Measurements from ENCODE around the gene SCIMP. TPM values are rescaled to one million over a fixed set of nuclear protein-coding genes. Genes with fewer than 3 reads are reported as not detected.
"Not testable (repeated sequence)": the region's sequence is repeated elsewhere in the genome, so short reads cannot be mapped to it uniquely, and the experiment has no call there.

Gene SCIMP
- total RNA-seq, 4 donors from 2014 or later = 0.27 to 1.8 (median 0.37) TPM

- Histone ChIP-seq H3K27ac (no peak overlapping the region), H3K27me3 (no peaks in the 10 kb centered on the region), H3K36me3 (no peaks in the 10 kb centered on the region), H3K4me1 (no peaks in the 10 kb centered on the region), H3K4me3 (no peak overlapping the region), H3K9me3 (no peaks in the 10 kb centered on the region)
- DNase-seq = no peak
- intact Hi-C loops (cut with DNase I; ENCODE audit: low total_unique reads) (no loop called here), in situ Hi-C loops (cut with MboI; ENCODE audit: low sequenced_read_pairs in 4 of 4) (loop anchor here in 2 of 4 donors (25.0 kb wide), 2 partner anchors 211 to 1211 kb away; partner anchors contain the start of genes AIPL1 (in 1 of the 2), C1QBP (in 1 of the 2) and PIMREG (in 1 of the 2))
- TF ChIP-seq POLR2A (IDR thresholded peaks at IDR 0.05) = no peak
- no peak for TF ChIP-seq CTCF (IDR thresholded peaks at IDR 0.05 in 4 of 5, conservative IDR thresholded peaks at IDR 0.05 in 1 of 5)
- ATAC-seq = no peak
Measured at GRCh38 chr17:5225668-5226457, 8.8 kb downstream of the SCIMP start.

GRCh38 chr17:5221912-5222311, 12.7 kb downstream of the SCIMP start:
- DNase-seq; intact Hi-C loops (cut with DNase I; ENCODE audit: low total_unique reads); H3K4me1 ChIP-seq; H3K27me3 ChIP-seq; in situ Hi-C loops (cut with MboI; ENCODE audit: low sequenced_read_pairs in 4 of 4); ATAC-seq; H3K9me3 ChIP-seq; H3K27ac ChIP-seq; H3K4me3 ChIP-seq; H3K36me3 ChIP-seq: not testable (repeated sequence)

- no peak overlapping the region for H3K27ac ChIP-seq
- in situ Hi-C loops (cut with MboI; ENCODE audit: low sequenced_read_pairs in 4 of 4) (no loop called here), intact Hi-C loops (cut with DNase I; ENCODE audit: low total_unique reads) (no loop called here)
- peaks cover 0 to 5% of the 10 kb centered on the region in 2 donors for H3K36me3 ChIP-seq
- TF ChIP-seq POLR2A (IDR thresholded peaks at IDR 0.05) = no peak
- TF ChIP-seq CTCF (IDR thresholded peaks at IDR 0.05 in 4 of 5, conservative IDR thresholded peaks at IDR 0.05 in 1 of 5) = no peak
- H3K9me3 ChIP-seq = no peaks in the 10 kb centered on the region
- H3K4me3 ChIP-seq = no peak overlapping the region
- H3K27me3 ChIP-seq = no peaks in the 10 kb centered on the region
- DNase-seq (no peak), ATAC-seq (no peak)
- no peaks in the 10 kb centered on the region for H3K4me1 ChIP-seq
Measured at GRCh38 chr17:5220074-5220473, 14.6 kb downstream of the SCIMP start.

- H3K27me3 ChIP-seq = no peaks in the 10 kb centered on the region
- H3K4me3 ChIP-seq = no peak overlapping the region
- ATAC-seq (no peak), DNase-seq (no peak)
- in situ Hi-C loops (cut with MboI; ENCODE audit: low sequenced_read_pairs in 4 of 4) = no loop called here
- peaks cover 0 to 7% of the 10 kb centered on the region in 2 donors for H3K36me3 ChIP-seq
- TF ChIP-seq CTCF (IDR thresholded peaks at IDR 0.05 in 4 of 5, conservative IDR thresholded peaks at IDR 0.05 in 1 of 5) (no peak), POLR2A (IDR thresholded peaks at IDR 0.05) (no peak)
- no peaks in the 10 kb centered on the region for H3K9me3 ChIP-seq
- no peak overlapping the region for H3K27ac ChIP-seq
- H3K4me1 ChIP-seq = no peaks in the 10 kb centered on the region
- intact Hi-C loops (cut with DNase I; ENCODE audit: low total_unique reads) = no loop called here
Measured at GRCh38 chr17:5219536-5219935, 15.1 kb downstream of the SCIMP start.

GRCh38 chr17:5217562-5217961, 17.1 kb downstream of the SCIMP start:
- H3K9me3 ChIP-seq; DNase-seq; ATAC-seq; H3K4me1 ChIP-seq; H3K27me3 ChIP-seq; H3K27ac ChIP-seq; in situ Hi-C loops (cut with MboI; ENCODE audit: low sequenced_read_pairs in 4 of 4); intact Hi-C loops (cut with DNase I; ENCODE audit: low total_unique reads); H3K4me3 ChIP-seq; H3K36me3 ChIP-seq: not testable (repeated sequence)

Measured in gastrocnemius medialis (tissue), 4 donors.